ENCODE results near the gene ARHGAP1.

DNA sequence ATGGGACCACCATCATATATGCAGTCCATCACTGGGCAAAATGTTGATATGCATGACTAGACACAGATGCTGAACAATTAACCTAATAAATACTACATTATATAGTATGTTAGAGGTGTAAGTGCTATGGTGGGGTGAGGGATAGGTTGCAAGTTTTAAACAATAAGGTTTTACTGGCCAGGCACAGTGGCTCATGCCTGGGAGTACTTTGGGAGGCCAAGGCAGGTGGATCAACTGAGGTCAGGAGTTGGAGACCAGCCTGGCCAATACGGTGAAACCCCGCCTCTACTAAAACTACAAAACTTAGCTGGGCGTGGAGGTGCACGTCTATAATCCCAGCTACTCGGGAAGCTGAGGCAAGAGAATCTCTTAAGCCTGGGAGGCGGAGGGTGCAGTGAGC, 46.7 kb upstream of the ARHGAP1 start:
- no peak for TF ChIP-seq NR3C1 (IDR thresholded peaks at IDR 0.05)
- no peak for TF ChIP-seq CTCF (IDR thresholded peaks at IDR 0.05)
- no peak for TF ChIP-seq ESRRA (IDR thresholded peaks at IDR 0.05; ENCODE audit: borderline replicate concordance, low read length)
- TF ChIP-seq, protein P1, sequence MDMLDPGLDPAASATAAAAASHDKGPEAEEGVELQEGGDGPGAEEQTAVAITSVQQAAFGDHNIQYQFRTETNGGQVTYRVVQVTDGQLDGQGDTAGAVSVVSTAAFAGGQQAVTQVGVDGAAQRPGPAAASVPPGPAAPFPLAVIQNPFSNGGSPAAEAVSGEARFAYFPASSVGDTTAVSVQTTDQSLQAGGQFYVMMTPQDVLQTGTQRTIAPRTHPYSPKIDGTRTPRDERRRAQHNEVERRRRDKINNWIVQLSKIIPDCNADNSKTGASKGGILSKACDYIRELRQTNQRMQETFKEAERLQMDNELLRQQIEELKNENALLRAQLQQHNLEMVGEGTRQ (IDR thresholded peaks at IDR 0.05), result no peak
- TF ChIP-seq HMGXB4 (CRISPR knock-in tag; IDR thresholded peaks at IDR 0.05; ENCODE audit: borderline replicate concordance), result no peak
- no peak for TF ChIP-seq ZFP36 (IDR thresholded peaks at IDR 0.05; ENCODE audit: borderline replicate concordance, partially characterized antibody)
- no peak for TF ChIP-seq RNF2 (IDR thresholded peaks at IDR 0.05; ENCODE audit: borderline replicate concordance, low read depth)
- TF ChIP-seq, protein P2, sequence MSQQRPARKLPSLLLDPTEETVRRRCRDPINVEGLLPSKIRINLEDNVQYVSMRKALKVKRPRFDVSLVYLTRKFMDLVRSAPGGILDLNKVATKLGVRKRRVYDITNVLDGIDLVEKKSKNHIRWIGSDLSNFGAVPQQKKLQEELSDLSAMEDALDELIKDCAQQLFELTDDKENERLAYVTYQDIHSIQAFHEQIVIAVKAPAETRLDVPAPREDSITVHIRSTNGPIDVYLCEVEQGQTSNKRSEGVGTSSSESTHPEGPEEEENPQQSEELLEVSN (IDR thresholded peaks at IDR 0.05; ENCODE audit: borderline replicate concordance, low read depth), result no peak
- TF ChIP-seq, protein P3, sequence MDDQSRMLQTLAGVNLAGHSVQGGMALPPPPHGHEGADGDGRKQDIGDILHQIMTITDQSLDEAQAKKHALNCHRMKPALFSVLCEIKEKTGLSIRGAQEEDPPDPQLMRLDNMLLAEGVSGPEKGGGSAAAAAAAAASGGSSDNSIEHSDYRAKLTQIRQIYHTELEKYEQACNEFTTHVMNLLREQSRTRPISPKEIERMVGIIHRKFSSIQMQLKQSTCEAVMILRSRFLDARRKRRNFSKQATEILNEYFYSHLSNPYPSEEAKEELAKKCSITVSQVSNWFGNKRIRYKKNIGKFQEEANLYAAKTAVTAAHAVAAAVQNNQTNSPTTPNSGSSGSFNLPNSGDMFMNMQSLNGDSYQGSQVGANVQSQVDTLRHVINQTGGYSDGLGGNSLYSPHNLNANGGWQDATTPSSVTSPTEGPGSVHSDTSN (IDR thresholded peaks at IDR 0.05), result no peak
- TF ChIP-seq SREBF2 (IDR thresholded peaks at IDR 0.05), result no peak
- TF ChIP-seq NFE2L2 (conservative IDR thresholded peaks at IDR 0.05; ENCODE audit: low read length), result no peak
